OCI-LY1 (cell line): Measurements from ENCODE around the gene RCOR3.

Experiments
- CTCF ChIP-seq: fragments of 200-600 bp; sonication (generic), shearing (Covaris generic); IDR thresholded peaks from 2 replicates; pipeline ENCODE4 v1.5.1; 2017; ENCODE audit warnings: mild to moderate bottlenecking, antibody characterized with exemption, low read length, moderate library complexity, mixed read lengths
- EZH2 ChIP-seq: fragments of 200-600 bp; sonication (generic), shearing (Covaris generic); IDR thresholded peaks from 2 replicates; pipeline ENCODE4 v1.8.0; 2017; ENCODE audit warnings: borderline replicate concordance, mixed run types, mild to moderate bottlenecking, antibody characterized with exemption, low read length, moderate library complexity, mixed read lengths

- no peak for TF ChIP-seq CTCF
- no peak for TF ChIP-seq EZH2
These were observed 33.2 kb downstream of the RCOR3 start for GRCh38 chr1:211292411-211292810.
